T-cell (primary cell): ENCODE data around the gene RRP1B. TPM values are rescaled to one million over a fixed set of nuclear protein-coding genes. Genes with fewer than 3 reads are reported as not detected.
"Not testable (repeated sequence)": the region's sequence is repeated elsewhere in the genome, so short reads cannot be mapped to it uniquely, and the experiment has no call there.

ENCODE experiments used
- ATAC-seq, 4 experiments: fragments of 200-7000 bp in 3 of 4; fragments of 150-1000 bp in 1 of 4; cut with Tn5 transposase; replicated peaks in 1 of 4; 1 replicate in 3 of 4; 2 replicates in 1 of 4; pipeline ENCODE4 v1.10.0; 2021; ENCODE audit warnings: moderate library complexity in 3 of 4, mild to moderate bottlenecking in 2 of 4, moderate number of reproducible peaks in 1 of 4
- CTCF ChIA-PET, 2 donors: fragments of 300-600 bp; sonication (Branson Sonifier 250); formaldehyde crosslinking; loops; one replicate each; lab custom pipeline; 2022; ENCODE audit warnings: antibody characterized with exemption in 2 of 2; lab: Charles Lee
- POLR2A ChIA-PET, 2 donors: fragments of 300-600 bp; sonication (Branson Sonifier 250); formaldehyde crosslinking; loops; one replicate each; lab custom pipeline; 2022; ENCODE audit warnings: antibody characterized with exemption in 2 of 2; lab: Charles Lee
- DNase-seq, 35 experiments: peaks; one replicate each; pipeline versions ENCODE4 v3.0.0 to v3.0.0-alpha.2; 2013 to 2023
- H3K27ac ChIP-seq: one replicate; pipeline ENCODE4 v1.5.1; 2013; ENCODE audit warnings: low read length
- H3K27me3 ChIP-seq, 2 experiments: replicated peaks in 1 of 2; 1 replicate in 1 of 2; 2 replicates in 1 of 2; pipeline versions ENCODE4 v1.6.1 to v1.7.0; 2013; ENCODE audit warnings: low read length in 1 of 2, mixed read lengths in 1 of 2; ENCODE audit not compliant: control insufficient read depth in 2 of 2, insufficient read depth in 2 of 2; ENCODE audit errors: extremely low read depth in 1 of 2
- H3K36me3 ChIP-seq, 2 donors: 1 replicate in 1 of 2; 2 replicates in 1 of 2; pipeline versions ENCODE4 v1.6.1 to v1.7.0; 2013; ENCODE audit warnings: low read length in 1 of 2; ENCODE audit not compliant: control insufficient read depth in 2 of 2, insufficient read depth in 1 of 2; ENCODE audit errors: extremely low read depth in 1 of 2
- H3K4me1 ChIP-seq, 2 experiments: 1 replicate in 1 of 2; 2 replicates in 1 of 2; pipeline versions ENCODE4 v1.6.1 to v1.7.0; 2013; ENCODE audit warnings: low read length in 2 of 2, mixed read lengths in 1 of 2; ENCODE audit not compliant: insufficient read depth in 2 of 2, control insufficient read depth in 1 of 2; ENCODE audit errors: extremely low read depth in 1 of 2
- H3K4me3 ChIP-seq, 2 donors: 1 replicate in 1 of 2; 2 replicates in 1 of 2; pipeline versions ENCODE4 v1.5.1 to v1.7.0; 2013; ENCODE audit warnings: mild to moderate bottlenecking in 2 of 2, low read length in 1 of 2, moderate library complexity in 1 of 2; ENCODE audit not compliant: control insufficient read depth in 1 of 2; ENCODE audit errors: extremely low read depth in 1 of 2
- H3K9me3 ChIP-seq: 2 replicates; pipeline ENCODE4 v1.7.0; 2013
- H3K27ac Mint-ChIP-seq, 2 donors: one replicate each; pipeline ENCODE4 v1.8.0; 2020 to 2021; ENCODE audit warnings: mild to moderate bottlenecking in 2 of 2, mixed read lengths in 2 of 2
- H3K27me3 Mint-ChIP-seq, 2 donors: one replicate each; pipeline ENCODE4 v1.8.0; 2021 to 2022; ENCODE audit warnings: mixed read lengths in 2 of 2
- H3K36me3 Mint-ChIP-seq: one replicate; pipeline ENCODE4 v1.8.0; 2021; ENCODE audit warnings: mixed read lengths
- H3K4me1 Mint-ChIP-seq, 3 donors: one replicate each; pipeline ENCODE4 v1.8.0; 2020 to 2022; ENCODE audit warnings: mixed read lengths in 3 of 3, mild to moderate bottlenecking in 1 of 3
- H3K4me3 Mint-ChIP-seq, 3 donors: one replicate each; pipeline ENCODE4 v1.8.0; 2020 to 2022; ENCODE audit warnings: mild to moderate bottlenecking in 3 of 3, mixed read lengths in 3 of 3, moderate library complexity in 3 of 3
- H3K9me3 Mint-ChIP-seq, 3 donors: one replicate each; pipeline ENCODE4 v1.8.0; 2020 to 2022; ENCODE audit warnings: mixed read lengths in 3 of 3
- WGBS: methylation state at CpG from one replicate; pipeline ENCODE4 v1.1.5; 2013; ENCODE audit warnings: missing lambda C conversion rate; ENCODE audit not compliant: insufficient coverage; 5-methylcytosine and 5-hydroxymethylcytosine counted together
- total RNA-seq, 35 experiments: library from RNA in 6 of 35; stranded (reverse) in 6 of 35; fragments of 120-200 nt in 1 of 35; gene quantifications; one replicate each; pipeline versions ENCODE4 v1.2.1 to v1.2.4 and lab custom pipeline; 2013 to 2026

RRP1B gene
- total RNA-seq, 5 donors from 2014 or later (not counting 1 experiment from before 2014, with no cell fraction given), result 33.9 to 39.3 (median 37.8) TPM

- 97% methylated on average over 13 of the region's 13 CpGs for WGBS
- ATAC-seq (no peak), DNase-seq (no peak)
- H3K4me3 Mint-ChIP-seq, result no peak overlapping the region
- H3K9me3 Mint-ChIP-seq, result no peaks in the 10 kb centered on the region
- no peak overlapping the region for H3K27ac ChIP-seq
- no peaks in the 10 kb centered on the region for H3K36me3 ChIP-seq
- H3K27ac Mint-ChIP-seq, result no peak overlapping the region
- peaks cover 0 to 7% of the 10 kb centered on the region in 2 experiments for H3K27me3 ChIP-seq
- H3K4me3 ChIP-seq, result no peak overlapping the region
- H3K4me1 ChIP-seq, result peaks cover 0 to 9% of the 10 kb centered on the region in 2 experiments
- H3K4me1 Mint-ChIP-seq, result no peaks in the 10 kb centered on the region
- no peaks in the 10 kb centered on the region for H3K9me3 ChIP-seq
- POLR2A ChIA-PET, result no interaction called here
- CTCF ChIA-PET, result no interaction called here
- no peaks in the 10 kb centered on the region for H3K36me3 Mint-ChIP-seq
- no peaks in the 10 kb centered on the region for H3K27me3 Mint-ChIP-seq
Measured at GRCh38 chr21:43708745-43709381, 49.5 kb downstream of the RRP1B start.

- Histone ChIP-seq H3K9me3 (no peaks in the 10 kb centered on the region), H3K4me1 (no peaks in the 10 kb centered on the region), H3K27ac (no peak overlapping the region), H3K36me3 (no peaks in the 10 kb centered on the region), H3K27me3 (no peaks in the 10 kb centered on the region), H3K4me3 (no peak overlapping the region)
- Mint-ChIP-seq H3K9me3 (no peaks in the 10 kb centered on the region), H3K27ac (no peak overlapping the region), H3K4me1 (no peaks in the 10 kb centered on the region), H3K4me3 (no peak overlapping the region), H3K27me3 (no peaks in the 10 kb centered on the region), H3K36me3 (no peaks in the 10 kb centered on the region)
- ChIA-PET POLR2A (interaction anchor here in 1 of 2 donors (1.0 kb wide), 1 partner anchor 29 kb away, joined by 9 read pairs; no protein-coding TSS in a partner anchor), CTCF (interaction anchor here in 1 of 2 donors (0.6 kb wide), 1 partner anchor 27 kb away, joined by 4 read pairs; no protein-coding TSS in a partner anchor)
- 83% methylated on average over 13 of the region's 13 CpGs for WGBS
- DNase-seq, result no peak
- no peak for ATAC-seq
Measured at GRCh38 chr21:43712268-43712942, 53.0 kb downstream of the RRP1B start.

- H3K4me3 Mint-ChIP-seq, H3K9me3 Mint-ChIP-seq, H3K4me1 ChIP-seq, H3K36me3 ChIP-seq, DNase-seq, H3K27me3 Mint-ChIP-seq, H3K4me1 Mint-ChIP-seq, H3K27ac ChIP-seq, ATAC-seq, H3K36me3 Mint-ChIP-seq, H3K9me3 ChIP-seq, H3K27ac Mint-ChIP-seq, H3K4me3 ChIP-seq, H3K27me3 ChIP-seq: not testable (repeated sequence)
- WGBS, result 100% methylated on average over 1 of the region's 6 CpGs
- ChIA-PET CTCF (interaction anchor here (0.6 to 0.7 kb wide), 3 partner anchors 21 to 1052 kb away, joined by 4 to 8 read pairs (median 4); no protein-coding TSS in a partner anchor), POLR2A (interaction anchor here in 1 of 2 donors (1.0 kb wide), 1 partner anchor 30 kb away, joined by 9 read pairs; no protein-coding TSS in a partner anchor)
Measured at GRCh38 chr21:43713123-43713522, 53.8 kb downstream of the RRP1B start.

GRCh38 chr21:43716376-43717165, 57.2 kb downstream of the RRP1B start:
- no peak overlapping the region for H3K27ac ChIP-seq
- POLR2A ChIA-PET, result interaction anchor here in 1 of 2 donors (0.5 kb wide), 1 partner anchor 58 kb away, joined by 3 read pairs; no protein-coding TSS in a partner anchor

GRCh38 chr21:43717166-43717853, 58.0 kb downstream of the RRP1B start:
- Mint-ChIP-seq H3K4me3 (peak overlapping the region; percentile 81 to 86 (median 85)), H3K36me3 (no peaks in the 10 kb centered on the region), H3K4me1 (peaks cover 23 to 27% (median 27%) of the 10 kb centered on the region in 3 donors), H3K27ac (no peak overlapping the region), H3K9me3 (no peaks in the 10 kb centered on the region), H3K27me3 (no peaks in the 10 kb centered on the region)
- peaks cover 0 to 6% of the 10 kb centered on the region in 2 experiments for H3K27me3 ChIP-seq
- POLR2A ChIA-PET, result interaction anchor here in 1 of 2 donors (0.6 kb wide), 1 partner anchor 41 kb away, joined by 3 read pairs; no protein-coding TSS in a partner anchor
- H3K4me3 ChIP-seq, result no peak overlapping the region
- H3K36me3 ChIP-seq, result no peaks in the 10 kb centered on the region
- H3K27ac ChIP-seq, result no peak overlapping the region
- CTCF ChIA-PET, result interaction anchor here in 1 of 2 donors (0.5 to 0.8 kb wide), 2 partner anchors 198 to 1140 kb away, joined by 3 to 4 read pairs; no protein-coding TSS in a partner anchor
- DNase-seq (no peak), ATAC-seq (no peak)
- no peaks in the 10 kb centered on the region for H3K9me3 ChIP-seq
- WGBS, result no CpG with 5 or more reads among the region's 13 CpGs
- peaks cover 7 to 32% of the 10 kb centered on the region in 2 experiments for H3K4me1 ChIP-seq

More at GRCh38 chr21:43716376-43717165, 57.2 kb downstream of the RRP1B start:
- CTCF ChIA-PET, result interaction anchor here in 1 of 2 donors (0.5 to 0.8 kb wide), 2 partner anchors 198 to 1141 kb away, joined by 3 to 4 read pairs; no protein-coding TSS in a partner anchor
- ATAC-seq (no peak), DNase-seq (no peak)
- Mint-ChIP-seq H3K27me3 (no peaks in the 10 kb centered on the region), H3K4me3 (peak overlapping the region in 2 of 3 donors; percentile 31 to 85), H3K36me3 (no peaks in the 10 kb centered on the region), H3K9me3 (no peaks in the 10 kb centered on the region), H3K27ac (no peak overlapping the region), H3K4me1 (peaks cover 16 to 20% (median 20%) of the 10 kb centered on the region in 3 donors)
- no peaks in the 10 kb centered on the region for H3K36me3 ChIP-seq
- WGBS, result 65% methylated on average over 3 of the region's 12 CpGs
- H3K4me3 ChIP-seq, result no peak overlapping the region
- H3K27me3 ChIP-seq, result peaks cover 0 to 6% of the 10 kb centered on the region in 2 experiments
- H3K9me3 ChIP-seq, result no peaks in the 10 kb centered on the region
- H3K4me1 ChIP-seq, result peaks cover 7 to 27% of the 10 kb centered on the region in 2 experiments
